Measurements from ENCODE around the gene OASL. TPM values are rescaled to one million over a fixed set of nuclear protein-coding genes. Genes with fewer than 3 reads are reported as not detected.

The OASL gene
- total RNA-seq, 1 experiment from 2014 or later: not detected

- H3K9ac ChIP-seq (ENCODE audit: extremely low read depth, insufficient read length, low read length): no peak overlapping the region
- Mint-ChIP-seq H3K9me3 (no peaks in the 10 kb centered on the region; a peak in 2 of 5 replicates), H3K4me1 (peaks cover 11% of the 10 kb centered on the region in 2 experiments), H3K27me3 (ENCODE audit: low read depth) (no peaks in the 10 kb centered on the region; the same call in none of the 2 replicates), H3K4me3 (no peak overlapping the region), H3K36me3 (ENCODE audit: insufficient read depth in 1 of 3, low read depth in 3 of 3) (no peaks in the 10 kb centered on the region), H3K27ac (no peak overlapping the region)
- no peak overlapping the region for H2BK15ac ChIP-seq (ENCODE audit: low read depth, low read length)
- no peak overlapping the region for H2AFZ ChIP-seq (ENCODE audit: low read length)
- H4K8ac ChIP-seq (replicated peaks; ENCODE audit: insufficient read length, low read depth, low read length): no peak overlapping the region
- H3K4me2 ChIP-seq (ENCODE audit: insufficient read depth, insufficient read length, low read length): no peak overlapping the region
- H3K18ac ChIP-seq (ENCODE audit: insufficient read length, low read depth, low read length): no peak overlapping the region
- no peak overlapping the region for H3T11ph ChIP-seq (ENCODE audit: low read length)
- H4K5ac ChIP-seq (ENCODE audit: insufficient read length, low read depth, low read length): no peak overlapping the region
- TF ChIP-seq, protein P1, sequence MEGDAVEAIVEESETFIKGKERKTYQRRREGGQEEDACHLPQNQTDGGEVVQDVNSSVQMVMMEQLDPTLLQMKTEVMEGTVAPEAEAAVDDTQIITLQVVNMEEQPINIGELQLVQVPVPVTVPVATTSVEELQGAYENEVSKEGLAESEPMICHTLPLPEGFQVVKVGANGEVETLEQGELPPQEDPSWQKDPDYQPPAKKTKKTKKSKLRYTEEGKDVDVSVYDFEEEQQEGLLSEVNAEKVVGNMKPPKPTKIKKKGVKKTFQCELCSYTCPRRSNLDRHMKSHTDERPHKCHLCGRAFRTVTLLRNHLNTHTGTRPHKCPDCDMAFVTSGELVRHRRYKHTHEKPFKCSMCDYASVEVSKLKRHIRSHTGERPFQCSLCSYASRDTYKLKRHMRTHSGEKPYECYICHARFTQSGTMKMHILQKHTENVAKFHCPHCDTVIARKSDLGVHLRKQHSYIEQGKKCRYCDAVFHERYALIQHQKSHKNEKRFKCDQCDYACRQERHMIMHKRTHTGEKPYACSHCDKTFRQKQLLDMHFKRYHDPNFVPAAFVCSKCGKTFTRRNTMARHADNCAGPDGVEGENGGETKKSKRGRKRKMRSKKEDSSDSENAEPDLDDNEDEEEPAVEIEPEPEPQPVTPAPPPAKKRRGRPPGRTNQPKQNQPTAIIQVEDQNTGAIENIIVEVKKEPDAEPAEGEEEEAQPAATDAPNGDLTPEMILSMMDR (conservative IDR thresholded peaks at IDR 0.05): no peak
- H2BK5ac ChIP-seq (ENCODE audit: insufficient read length, low read length): no peak overlapping the region
- no peak overlapping the region for H4K91ac ChIP-seq (ENCODE audit: insufficient read length, low read depth, low read length)
- H3K23me2 ChIP-seq (ENCODE audit: insufficient read length, low read depth, low read length, poor library complexity, severe bottlenecking): no peaks in the 10 kb centered on the region
- H3K4ac ChIP-seq (ENCODE audit: low read depth, low read length): no peak overlapping the region
- no peak overlapping the region for H2AK5ac ChIP-seq (ENCODE audit: insufficient read length, low read length)
- no peaks in the 10 kb centered on the region for H3K79me2 ChIP-seq (ENCODE audit: insufficient read depth, low read length)
- H3K4me1 ChIP-seq (ENCODE audit: insufficient read depth, low read length): peaks cover 4% of the 10 kb centered on the region; the same call in 1 of the 2 replicates
- H2BK20ac ChIP-seq (ENCODE audit: low read depth, low read length, poor library complexity, severe bottlenecking): no peak overlapping the region
- no peak overlapping the region for H3K14ac ChIP-seq (ENCODE audit: insufficient read depth, low read length)
- H3K79me1 ChIP-seq (ENCODE audit: insufficient read depth, low read depth, low read length, poor library complexity, severe bottlenecking): no peaks in the 10 kb centered on the region
- no peak for DNase-seq
- WGBS (ENCODE audit: extremely low coverage, insufficient read length, low lambda C conversion rate): no CpG with 5 or more reads among the region's 10 CpGs
- H2BK12ac ChIP-seq (ENCODE audit: insufficient read length, low read depth, low read length): no peak overlapping the region
- H3K9me3 ChIP-seq (ENCODE audit: control insufficient read depth, low read depth, low read length): no peaks in the 10 kb centered on the region
- no peaks in the 10 kb centered on the region for H4K20me1 ChIP-seq (ENCODE audit: control insufficient read depth, insufficient read depth, insufficient read length)
- H3K27ac ChIP-seq (ENCODE audit: insufficient read length, low read depth, low read length): no peak overlapping the region
- no peak overlapping the region for H3K56ac ChIP-seq (ENCODE audit: insufficient read length, low read depth, low read length)
- no peak overlapping the region for H3K23ac ChIP-seq (ENCODE audit: insufficient read length, low read depth, low read length)
- H2BK120ac ChIP-seq (ENCODE audit: low read depth, low read length, poor library complexity, severe bottlenecking): no peak overlapping the region
- no peaks in the 10 kb centered on the region for H3K27me3 ChIP-seq (ENCODE audit: insufficient read depth, low read length)
Observed at GRCh38 chr12:121033625-121034349, 5.3 kb downstream of the OASL start.

Data from H9 (cell line).